HG02678 (cell line): ENCODE data around the gene SOX1.

ENCODE experiments used
- ATAC-seq: cut with Tn5 transposase; IDR thresholded peaks from one replicate; pipeline ENCODE4 v1.9.1; 2021; ENCODE audit warnings: mild to moderate bottlenecking, moderate library complexity; ENCODE audit not compliant: unreplicated experiment

SOX1 gene

GRCh38 chr13:112071723-112072533 lies 5.0 kb downstream of the SOX1 start:
- ATAC-seq, result no peak

DNA sequence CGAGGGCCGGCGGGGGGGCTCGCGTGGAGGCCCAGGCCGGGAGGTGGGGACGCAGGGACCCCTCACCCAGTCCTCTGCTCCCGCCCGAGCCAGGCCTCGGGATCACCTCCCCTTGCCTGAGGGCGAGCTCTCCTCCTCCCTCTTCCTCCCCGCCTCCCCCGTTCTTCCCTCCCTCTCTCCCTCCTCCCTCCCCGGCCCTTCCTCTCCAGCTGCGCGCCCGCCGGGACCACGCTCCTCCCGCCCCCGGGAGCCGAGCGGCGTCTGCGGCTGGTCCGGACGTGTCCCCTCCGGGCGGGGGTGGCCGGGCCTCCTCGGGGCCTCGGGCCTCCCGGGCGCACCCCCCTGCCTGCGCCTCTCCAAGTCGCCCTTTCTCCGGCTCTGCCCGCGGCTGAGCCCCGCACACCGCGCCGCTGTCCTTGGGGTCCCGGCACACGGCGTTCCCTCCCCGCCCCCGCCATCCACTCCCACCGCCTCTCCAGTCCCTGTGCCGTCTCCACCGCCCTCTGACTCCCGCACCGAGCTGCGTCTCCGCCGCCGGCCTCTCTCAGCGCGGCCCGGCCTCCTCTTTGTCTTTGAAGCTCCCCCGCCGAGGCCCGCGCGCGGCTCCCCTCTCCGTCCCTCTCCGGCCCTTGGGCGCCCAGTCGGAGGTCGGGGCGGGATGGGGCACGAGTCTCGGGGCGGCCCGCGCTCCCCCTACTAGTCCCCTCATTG lies 5.7 kb downstream of the SOX1 start:
- no peak for ATAC-seq

- no peak for ATAC-seq
Observed at GRCh38 chr13:112073245-112074138, 6.5 kb downstream of the SOX1 start.

GRCh38 chr13:112074139-112074865 lies 7.4 kb downstream of the SOX1 start:
- no peak for ATAC-seq

GRCh38 chr13:112077729-112078128 lies 10.8 kb downstream of the SOX1 start:
- no peak for ATAC-seq

GRCh38 chr13:112078216-112078615 lies 11.3 kb downstream of the SOX1 start:
- no peak for ATAC-seq

DNA sequence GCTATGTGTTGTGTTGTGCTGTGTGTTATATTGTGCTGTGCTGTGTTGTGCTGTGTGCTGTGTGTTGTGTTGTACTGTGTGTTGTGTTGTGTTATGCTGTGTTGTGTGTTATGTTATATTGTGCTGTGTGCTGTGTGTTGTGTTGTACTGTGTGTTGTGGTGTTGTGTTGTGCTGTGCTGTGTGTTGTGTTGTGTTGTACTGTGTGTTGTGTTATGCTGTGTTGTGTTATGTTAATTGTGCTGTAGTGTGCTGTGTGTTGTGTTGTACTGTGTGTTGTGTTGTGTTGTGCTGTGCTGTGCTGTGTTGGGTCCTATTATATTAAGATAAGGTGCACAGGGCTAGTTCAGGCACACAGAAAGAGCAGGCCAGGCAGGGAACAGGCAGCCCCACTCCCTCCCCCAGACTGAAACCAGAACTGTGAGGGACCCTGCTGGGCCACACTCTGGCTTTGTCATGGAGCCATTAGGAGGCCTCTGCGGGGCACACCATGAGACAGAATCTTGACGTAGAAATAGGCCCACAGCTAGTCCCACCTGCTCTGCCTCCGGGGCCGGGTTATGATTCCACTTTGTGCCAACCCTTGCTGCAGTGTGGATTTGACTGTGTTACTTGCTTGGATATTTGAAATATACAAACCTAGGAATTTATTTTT lies 12.1 kb downstream of the SOX1 start:
- ATAC-seq, result no peak

GRCh38 chr13:112079696-112080095 lies 12.7 kb downstream of the SOX1 start:
- no peak for ATAC-seq

- ATAC-seq, result no peak
Observed at GRCh38 chr13:112083971-112084370, 17.0 kb downstream of the SOX1 start.

- ATAC-seq, result no peak
Observed at GRCh38 chr13:112092453-112092852, 25.5 kb downstream of the SOX1 start.

GRCh38 chr13:112095354-112095753 lies 28.4 kb downstream of the SOX1 start:
- no peak for ATAC-seq

GRCh38 chr13:112096959-112097358 lies 30.0 kb downstream of the SOX1 start:
- no peak for ATAC-seq

GRCh38 chr13:112097770-112098169 lies 30.8 kb downstream of the SOX1 start:
- ATAC-seq, result no peak

DNA sequence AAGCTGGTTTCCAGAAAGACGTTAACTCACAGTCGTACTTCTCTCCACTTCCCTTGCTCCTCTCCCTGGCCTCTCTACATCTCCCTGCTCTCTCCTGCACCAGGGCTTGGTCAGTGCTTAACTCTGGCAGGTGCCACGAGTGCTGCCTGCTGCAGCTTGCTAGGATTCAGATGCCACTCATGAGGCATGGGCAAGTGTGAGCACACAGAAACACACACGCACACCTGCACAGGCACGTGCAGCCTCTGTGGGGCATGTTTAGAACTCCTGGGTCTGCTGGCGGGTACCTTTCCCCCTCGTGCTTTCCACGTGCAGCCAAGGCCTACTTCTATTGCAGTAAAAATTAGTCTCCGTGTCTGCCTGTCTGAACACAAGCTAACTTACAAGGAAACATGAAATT lies 31.8 kb downstream of the SOX1 start:
- ATAC-seq, result no peak

- no peak for ATAC-seq
Observed at GRCh38 chr13:112101360-112101930, 34.5 kb downstream of the SOX1 start.

DNA sequence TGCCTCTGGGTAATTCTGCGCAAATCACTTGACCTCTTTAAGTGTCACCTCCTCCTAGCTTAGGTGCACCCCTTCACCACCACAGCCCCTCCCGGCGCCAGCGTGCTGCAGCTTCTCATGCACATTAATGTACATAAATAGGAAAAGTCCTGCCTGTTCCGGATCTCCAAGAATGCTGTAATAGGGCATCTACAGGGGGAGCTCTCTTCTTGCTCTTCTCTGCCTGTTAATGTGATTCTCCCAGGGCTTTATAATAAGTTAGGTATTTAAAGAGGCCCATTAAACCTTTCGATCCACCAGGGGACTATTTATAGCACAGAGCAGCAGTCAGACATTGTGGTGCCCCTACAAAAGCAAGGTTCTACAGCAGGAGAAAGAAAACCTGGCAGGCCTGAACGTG lies 35.3 kb downstream of the SOX1 start:
- ATAC-seq, result no peak

DNA sequence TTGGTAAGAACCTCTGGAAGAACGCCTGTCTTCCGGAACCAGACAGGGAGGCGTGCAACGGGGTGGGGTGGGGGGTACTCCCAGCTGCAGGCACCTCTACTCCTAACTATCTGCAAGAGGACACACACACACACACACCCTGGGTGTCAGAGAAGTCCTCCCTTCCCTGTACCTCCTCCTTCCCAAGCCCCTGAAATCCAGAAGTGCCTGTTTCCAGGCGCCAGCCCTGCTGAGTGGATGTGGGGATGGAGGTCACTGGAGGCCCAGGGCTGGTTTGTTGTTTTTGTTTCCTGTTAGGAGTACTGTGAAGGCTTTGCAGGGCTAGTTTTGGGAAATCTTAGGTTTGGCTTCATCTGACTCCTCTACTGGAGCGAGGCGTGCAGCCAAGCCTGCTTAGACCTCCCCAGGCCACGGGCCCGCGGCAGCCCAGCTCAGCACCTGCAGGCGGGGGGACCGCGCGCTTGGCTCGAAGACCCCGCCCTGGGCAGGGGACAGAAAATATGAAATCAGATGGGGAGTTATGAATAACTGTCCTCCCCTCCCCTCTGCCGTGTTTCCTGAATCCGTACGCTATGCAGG lies 36.4 kb downstream of the SOX1 start:
- ATAC-seq, result no peak

DNA sequence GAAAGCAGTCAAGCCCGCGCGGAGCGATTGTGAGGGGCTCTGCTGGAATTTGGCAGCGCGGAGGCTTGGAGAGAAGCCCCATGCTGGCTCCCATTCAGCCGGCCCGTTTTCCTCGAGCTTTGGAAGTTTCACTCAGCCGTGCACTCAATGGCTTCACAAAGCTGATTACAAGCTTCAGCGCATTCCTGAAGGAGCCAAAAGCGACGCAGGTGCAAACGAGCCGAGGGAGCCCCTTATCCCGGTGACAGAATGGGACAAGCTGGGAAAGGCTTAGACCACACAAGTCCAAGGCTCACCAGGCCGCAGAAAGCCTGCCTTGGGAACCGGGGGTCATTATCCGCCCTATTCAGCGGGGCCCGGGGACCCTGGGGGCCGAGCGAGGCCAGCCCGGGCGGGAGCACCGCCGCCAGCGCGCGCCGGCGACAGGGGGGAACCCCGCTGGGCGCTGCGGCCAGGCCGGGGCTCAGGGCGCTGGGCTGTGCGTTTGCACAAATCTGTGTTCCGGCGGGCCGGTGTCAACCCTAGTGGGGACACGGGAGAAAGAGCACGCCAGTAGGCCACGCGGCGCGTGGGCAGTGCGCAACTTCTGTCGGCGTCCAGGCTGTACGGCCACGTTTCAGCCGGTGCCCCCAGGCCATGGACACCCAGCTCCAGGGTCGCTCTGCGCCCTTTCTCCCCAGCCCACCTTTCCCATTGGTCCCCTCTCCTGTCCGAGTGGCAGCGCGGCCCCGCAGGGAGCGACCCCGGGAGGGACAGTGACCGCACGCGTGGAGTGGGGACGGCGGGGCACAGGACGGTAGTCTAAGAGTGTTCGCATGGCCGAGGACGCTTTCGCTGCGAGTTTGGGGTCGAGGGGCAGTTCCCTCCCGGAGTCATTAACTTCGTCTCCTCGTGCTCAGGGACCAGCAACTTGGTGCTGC lies 37.3 kb downstream of the SOX1 start:
- ATAC-seq, result no peak

DNA sequence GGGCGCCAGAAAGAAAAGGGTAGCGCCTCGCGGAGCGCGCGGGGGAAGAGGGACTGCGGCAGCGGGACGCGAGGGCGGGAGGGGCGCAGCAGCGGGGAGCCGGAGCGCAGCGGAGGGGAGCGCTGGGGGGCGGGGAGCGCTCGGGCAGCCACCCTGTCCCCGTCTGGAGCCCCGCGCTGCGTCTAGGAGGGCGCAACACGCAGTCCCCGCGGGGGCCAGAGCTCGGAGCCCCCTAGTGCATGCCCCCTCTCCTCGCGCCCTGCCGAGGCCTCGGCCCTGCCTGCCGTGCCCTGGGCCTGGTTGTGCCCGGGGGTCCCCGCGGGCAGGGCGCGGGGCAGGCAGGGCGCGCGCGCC lies 37.9 kb downstream of the SOX1 start:
- ATAC-seq, result no peak
